DMS79 (cell line): ENCODE results near the gene PER2.
A peak's percentile ranks its signal among the peaks of the same experiment; 100 is the strongest.

Experiments used
- DNase-seq: peaks from one replicate; lab custom pipeline; 2025; lab: John Stamatoyannopoulos, UW

Gene PER2

GRCh38 chr2:238225911-238226697 is 62.3 kb downstream of the PER2 start:
- DNase-seq = no peak

GRCh38 chr2:238225121-238225520 is 63.3 kb downstream of the PER2 start:
- DNase-seq = no peak

- no peak for DNase-seq
Measured at GRCh38 chr2:238224356-238225035, 63.9 kb downstream of the PER2 start.

- no peak for DNase-seq
Measured at GRCh38 chr2:238220892-238221521, 67.4 kb downstream of the PER2 start.

- DNase-seq = no peak
Measured at GRCh38 chr2:238220274-238220891, 68.0 kb downstream of the PER2 start.

GRCh38 chr2:238216651-238217184 is 71.7 kb downstream of the PER2 start:
- no peak for DNase-seq

- DNase-seq = no peak
Measured at GRCh38 chr2:238207006-238207405, 81.4 kb downstream of the PER2 start.

- DNase-seq = no peak
Measured at GRCh38 chr2:238203973-238204683, 84.3 kb downstream of the PER2 start.

GRCh38 chr2:238203094-238203972 is 85.1 kb downstream of the PER2 start, which contains the start of gene ILKAP:
Gene ILKAP, minus strand, starts transcription at chr2:238203695. Its CDS starts 142 bp downstream, at chr2:238203553.
- peak; percentile 54 for DNase-seq

GRCh38 chr2:238202326-238203093 is 85.9 kb downstream of the PER2 start:
- no peak for DNase-seq
